ENCODE data around the gene SLC12A5.

- TF ChIP-seq SMC3 (IDR thresholded peaks at IDR 0.05) (no peak), CTCF (IDR thresholded peaks at IDR 0.05) (no peak), MAFK (IDR thresholded peaks at IDR 0.05; ENCODE audit: partially characterized antibody) (no peak), RAD21 (conservative IDR thresholded peaks at IDR 0.05 in 1 of 2, IDR thresholded peaks at IDR 0.05 in 1 of 2) (no peak), RFX5 (IDR thresholded peaks at IDR 0.05) (no peak), USF2 (IDR thresholded peaks at IDR 0.05) (no peak), PHF8 (IDR thresholded peaks at IDR 0.05; ENCODE audit: borderline replicate concordance, low read depth) (no peak), BCL3 (IDR thresholded peaks at IDR 0.05) (no peak), EP300 (IDR thresholded peaks at IDR 0.05) (no peak), HEYL (CRISPR knock-in tag; IDR thresholded peaks at IDR 0.05) (no peak)
Observed at GRCh38 chr20:46093531-46093930, 64.5 kb downstream of the SLC12A5 start.
